ENCODE results near the gene GNG7.
"Not testable (repeated sequence)": the region's sequence is repeated elsewhere in the genome, so short reads cannot be mapped to it uniquely, and the experiment has no call there.

The GNG7 gene

DNA sequence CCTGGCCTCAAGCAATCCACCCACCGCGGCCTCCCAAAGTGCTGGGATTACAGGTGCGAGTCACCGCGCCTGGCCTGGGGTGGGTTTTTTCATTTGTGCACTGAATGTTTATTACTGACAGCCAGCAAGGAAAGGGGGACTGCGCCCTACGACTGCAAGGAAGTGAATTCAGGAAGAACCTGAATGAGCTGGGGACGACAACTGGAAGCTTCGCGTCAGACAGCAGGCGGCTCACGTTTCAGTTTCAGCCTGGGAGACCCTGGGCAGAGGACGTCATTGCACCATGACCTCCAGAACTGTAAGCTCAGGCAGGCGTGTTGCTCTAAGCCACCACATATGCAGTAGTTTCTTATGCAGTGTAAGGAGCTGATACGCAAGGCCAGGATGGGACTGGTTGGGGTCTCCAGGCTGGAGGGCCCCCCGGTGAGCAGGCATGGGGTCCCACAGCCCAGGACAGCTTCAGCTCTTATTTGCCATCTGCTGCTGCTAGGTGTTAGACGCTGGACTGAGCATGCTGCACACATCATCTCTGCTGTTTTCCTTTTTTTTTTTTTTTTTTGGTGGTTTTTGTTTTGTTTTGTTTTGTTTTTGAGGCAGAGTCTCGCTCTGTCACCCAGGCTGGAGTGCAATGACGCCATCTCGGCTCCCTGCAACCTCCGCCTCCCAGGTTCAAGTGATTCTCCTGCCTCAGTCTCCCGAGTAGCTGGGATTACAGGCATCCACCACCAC lies 160.0 kb downstream of the GNG7 start:
- no peak for DNase-seq (ENCODE audit: low read depth in 4 of 4, low spot score in 1 of 4)

DNA sequence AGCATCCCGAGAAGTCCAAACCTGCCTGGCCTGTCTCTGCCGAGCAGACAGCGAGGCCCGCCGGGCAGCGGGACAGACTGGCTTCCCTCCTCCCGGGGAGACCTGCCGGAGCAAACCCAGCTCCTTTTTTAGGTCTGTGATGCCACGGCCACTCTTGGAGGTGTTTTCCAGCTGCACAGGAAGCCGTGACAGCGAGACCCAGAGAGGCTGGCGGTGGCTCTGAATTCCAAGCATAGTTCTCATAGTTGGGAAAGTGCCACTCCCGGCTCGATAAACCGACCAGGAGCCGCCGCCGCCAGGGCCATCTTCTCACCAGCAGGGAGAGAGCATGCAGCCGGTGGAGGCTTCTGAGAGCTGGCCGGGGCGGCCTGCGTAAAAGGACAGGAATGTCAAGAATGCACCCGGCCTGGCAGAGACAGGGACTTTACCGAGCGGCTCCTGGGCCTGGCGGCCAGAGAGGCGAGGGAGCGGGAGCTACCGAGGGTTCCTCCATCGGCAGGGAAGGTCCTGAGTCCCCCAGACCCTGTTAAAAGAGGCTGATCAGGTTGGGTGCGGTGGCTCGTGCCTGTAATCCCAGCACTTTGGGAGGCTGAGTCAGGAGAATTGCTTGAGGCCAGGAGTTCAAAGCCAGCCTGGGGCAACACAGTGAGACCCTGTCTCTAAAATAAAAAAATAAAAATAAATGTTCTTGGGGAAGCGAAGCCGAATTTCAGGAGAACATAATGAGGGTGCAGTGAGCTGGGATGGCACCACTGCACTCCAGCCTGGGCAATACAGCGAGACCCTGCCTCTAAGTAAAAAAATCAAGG lies 161.6 kb downstream of the GNG7 start:
- DNase-seq (ENCODE audit: low read depth in 4 of 4, low spot score in 1 of 4): no peak

DNA sequence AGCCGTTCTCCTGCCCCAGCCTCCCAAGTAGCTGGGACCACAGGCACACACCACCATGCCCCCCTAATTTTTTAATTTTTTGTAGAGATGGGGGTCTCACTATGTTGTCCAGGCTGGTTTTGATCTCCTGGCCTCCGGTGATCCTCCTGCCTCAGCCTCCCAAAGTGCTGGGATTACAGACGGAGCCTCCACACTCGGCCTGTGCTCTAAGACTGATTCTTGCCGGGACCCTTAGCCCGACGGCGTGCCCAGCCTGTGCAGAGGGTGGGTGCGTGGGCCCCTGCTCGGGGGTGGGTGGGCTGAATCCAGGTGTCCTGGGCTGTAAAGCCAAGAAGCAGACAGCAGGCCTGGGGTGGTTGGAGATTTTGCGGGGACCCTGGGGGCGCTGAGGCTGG lies 162.2 kb downstream of the GNG7 start:
- DNase-seq (ENCODE audit: low read depth in 4 of 4, low spot score in 1 of 4): no peak

DNA sequence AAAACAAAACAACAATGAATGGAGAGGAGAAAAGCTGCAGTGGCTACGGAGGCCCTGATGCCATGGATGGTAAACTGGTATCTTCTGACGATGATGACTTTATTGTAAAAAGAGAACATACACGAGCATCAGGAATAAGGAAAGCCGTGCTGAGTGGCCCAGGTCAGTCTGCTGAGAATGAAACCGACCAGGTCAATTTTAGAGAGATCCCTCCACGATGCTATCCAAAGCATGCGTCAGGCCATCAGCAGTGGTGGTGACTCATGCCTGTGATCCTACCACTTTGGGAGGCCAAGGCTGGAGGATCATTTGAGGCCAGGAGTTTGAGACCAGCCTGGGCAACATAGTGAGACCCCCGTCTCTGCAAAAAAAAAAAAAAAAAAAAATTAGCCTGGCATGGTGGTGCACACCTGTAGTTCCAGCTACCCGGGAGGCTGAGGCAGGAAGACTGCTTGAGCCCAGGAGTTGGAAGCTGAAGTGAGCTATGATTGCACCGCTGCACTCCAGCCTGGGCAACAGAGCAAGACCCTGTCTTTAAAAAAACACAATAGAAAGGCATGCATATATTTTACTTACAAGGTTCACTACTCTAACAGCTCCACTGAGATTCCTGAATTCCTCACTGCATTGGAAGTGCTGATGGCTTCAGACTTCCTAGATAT lies 164.3 kb downstream of the GNG7 start:
- DNase-seq (ENCODE audit: low read depth in 4 of 4, low spot score in 1 of 4): no peak

- not testable (repeated sequence) for DNase-seq (ENCODE audit: low read depth in 4 of 4, low spot score in 1 of 4)
Observed at GRCh38 chr19:2537584-2537983, 164.9 kb downstream of the GNG7 start.

DNA sequence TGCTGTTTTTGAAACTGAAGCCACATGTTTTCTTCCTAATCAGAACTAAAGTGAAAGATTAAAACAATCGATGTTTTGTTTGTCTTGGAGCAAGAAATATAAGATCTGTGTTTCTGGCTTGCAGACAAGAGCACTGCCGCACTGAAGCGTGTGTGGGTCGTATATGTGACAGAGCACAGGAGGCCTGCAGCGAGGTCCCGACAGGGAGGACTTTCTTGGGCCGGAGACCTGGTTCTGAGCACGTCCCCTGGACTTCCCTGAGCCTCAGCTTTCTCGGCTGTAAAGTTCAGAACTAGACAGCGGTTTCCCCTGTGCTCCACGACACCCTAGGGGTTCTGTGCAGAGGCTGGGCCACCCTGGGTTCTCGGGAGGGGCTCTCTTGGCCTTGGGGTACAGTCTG lies 166.0 kb downstream of the GNG7 start:
- no peak for DNase-seq (ENCODE audit: low read depth in 4 of 4, low spot score in 1 of 4)

DNA sequence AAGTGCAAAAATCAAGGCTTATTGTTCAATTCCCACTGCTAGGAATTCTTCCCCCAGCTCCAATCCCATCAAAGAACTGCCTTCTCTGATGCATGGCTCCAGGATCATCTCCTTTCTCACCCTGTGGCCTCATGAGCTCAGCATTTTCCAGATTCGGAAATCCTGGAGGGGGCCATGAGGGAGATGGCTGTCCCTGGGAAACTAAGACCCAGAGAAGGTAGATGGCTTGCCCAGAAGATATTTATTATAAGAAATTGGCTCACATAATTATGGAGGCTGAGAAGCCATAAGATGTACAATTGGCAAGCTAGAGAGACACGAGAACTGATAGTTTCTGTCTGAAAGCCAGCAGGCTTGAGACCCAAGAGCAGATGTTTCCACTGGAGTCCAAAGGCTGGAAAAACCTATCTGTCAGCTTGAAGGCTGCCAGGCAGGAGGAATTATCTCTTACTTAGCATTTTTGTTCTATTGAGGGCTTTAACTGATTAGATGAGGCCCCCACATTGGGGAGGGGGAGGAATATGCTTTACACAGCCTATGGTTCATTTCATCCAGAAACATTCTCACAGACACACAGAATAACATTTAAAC lies 168.0 kb downstream of the GNG7 start:
- no peak for DNase-seq (ENCODE audit: low read depth in 4 of 4, low spot score in 1 of 4)

GRCh38 chr19:2533686-2534422 lies 168.6 kb downstream of the GNG7 start:
- no peak for DNase-seq (ENCODE audit: low read depth in 4 of 4, low spot score in 1 of 4)

DNA sequence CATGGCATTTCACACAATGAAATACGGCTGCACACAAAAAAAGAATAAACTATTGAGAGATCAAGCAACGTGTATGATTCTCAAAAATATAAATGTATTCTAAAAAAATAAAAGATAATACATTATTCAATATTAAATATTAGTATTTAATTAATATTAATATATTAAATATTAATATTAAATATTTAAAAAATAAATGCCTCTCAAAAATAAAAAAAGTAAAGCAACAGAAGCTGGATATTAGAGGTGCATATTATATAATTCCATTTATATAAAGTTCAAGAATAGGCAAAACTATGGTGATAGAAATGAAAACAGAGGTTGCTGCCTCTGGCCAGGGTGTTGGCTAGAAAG lies 169.4 kb downstream of the GNG7 start:
- no peak for DNase-seq (ENCODE audit: low read depth in 4 of 4, low spot score in 1 of 4)

DNA sequence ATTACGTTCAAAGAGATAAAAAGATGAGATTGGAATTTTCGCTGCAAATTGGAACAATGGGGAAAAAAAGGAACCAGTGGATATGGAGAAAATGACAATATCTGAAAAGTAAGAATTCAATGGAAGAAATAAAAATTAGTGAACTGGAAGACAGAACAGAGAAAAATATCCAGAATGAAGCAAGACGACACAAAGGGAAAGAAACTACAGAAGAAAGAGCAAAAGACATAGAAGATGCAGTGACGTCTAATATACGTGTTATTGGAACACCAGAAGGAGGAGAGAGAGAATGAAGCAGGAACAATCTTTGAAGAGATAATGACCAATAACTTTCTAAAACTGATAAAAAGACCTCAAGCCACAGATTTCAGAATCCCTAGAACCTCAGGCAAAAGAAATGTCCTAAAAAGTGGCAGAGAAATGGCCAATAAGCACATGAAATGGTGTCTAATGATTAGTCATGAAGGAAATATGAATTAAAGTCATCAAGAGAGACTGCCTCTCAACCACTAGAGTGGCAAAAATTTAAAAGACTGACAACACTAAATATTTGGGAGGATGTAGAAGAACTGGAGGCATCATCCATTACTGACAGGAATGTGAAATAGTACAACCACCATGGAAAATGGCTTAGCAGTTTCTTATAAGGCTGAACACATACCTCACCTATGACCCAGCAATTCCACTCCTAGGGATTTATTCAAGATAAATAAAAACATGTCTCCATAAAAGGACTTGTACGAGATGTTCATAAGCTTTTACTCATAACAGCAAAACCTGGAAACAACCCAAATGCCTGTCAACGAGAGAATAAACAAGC lies 170.0 kb downstream of the GNG7 start:
- no peak for DNase-seq (ENCODE audit: low read depth in 4 of 4, low spot score in 1 of 4)

GRCh38 chr19:2529942-2530341 lies 172.6 kb downstream of the GNG7 start:
- DNase-seq (ENCODE audit: low read depth in 4 of 4, low spot score in 1 of 4): not testable (repeated sequence)

DNA sequence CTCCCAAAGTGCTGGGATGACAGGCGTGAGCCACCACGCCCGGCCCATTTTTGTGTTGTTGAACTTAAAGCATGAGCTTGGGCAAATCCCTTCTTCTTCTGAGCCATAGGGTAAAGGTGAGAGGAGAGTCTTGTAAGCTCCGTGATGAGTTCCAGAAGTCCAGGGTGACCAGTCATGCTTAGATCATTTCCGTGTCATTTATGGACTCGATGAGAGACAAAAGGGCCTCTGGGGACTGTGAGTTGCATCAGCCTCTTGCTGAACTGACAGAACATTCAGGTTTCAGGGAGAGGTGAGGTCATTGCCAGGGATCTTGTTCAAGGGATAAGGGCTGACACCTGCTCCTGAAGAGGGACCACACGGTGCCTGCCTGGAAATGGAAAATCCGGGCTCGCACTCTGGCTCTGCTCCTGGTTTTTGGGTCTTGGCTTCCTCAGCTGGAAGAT lies 173.0 kb downstream of the GNG7 start:
- no peak for DNase-seq (ENCODE audit: low read depth in 4 of 4, low spot score in 1 of 4)

- DNase-seq (ENCODE audit: low read depth in 4 of 4, low spot score in 1 of 4): no peak
Observed at GRCh38 chr19:2528675-2529101, 173.8 kb downstream of the GNG7 start.

- no peak for DNase-seq (ENCODE audit: low read depth in 4 of 4, low spot score in 1 of 4)
Observed at GRCh38 chr19:2527686-2528085, 174.8 kb downstream of the GNG7 start.

GRCh38 chr19:2527171-2527570 lies 175.3 kb downstream of the GNG7 start:
- DNase-seq (ENCODE audit: low read depth in 4 of 4, low spot score in 1 of 4): no peak

DNA sequence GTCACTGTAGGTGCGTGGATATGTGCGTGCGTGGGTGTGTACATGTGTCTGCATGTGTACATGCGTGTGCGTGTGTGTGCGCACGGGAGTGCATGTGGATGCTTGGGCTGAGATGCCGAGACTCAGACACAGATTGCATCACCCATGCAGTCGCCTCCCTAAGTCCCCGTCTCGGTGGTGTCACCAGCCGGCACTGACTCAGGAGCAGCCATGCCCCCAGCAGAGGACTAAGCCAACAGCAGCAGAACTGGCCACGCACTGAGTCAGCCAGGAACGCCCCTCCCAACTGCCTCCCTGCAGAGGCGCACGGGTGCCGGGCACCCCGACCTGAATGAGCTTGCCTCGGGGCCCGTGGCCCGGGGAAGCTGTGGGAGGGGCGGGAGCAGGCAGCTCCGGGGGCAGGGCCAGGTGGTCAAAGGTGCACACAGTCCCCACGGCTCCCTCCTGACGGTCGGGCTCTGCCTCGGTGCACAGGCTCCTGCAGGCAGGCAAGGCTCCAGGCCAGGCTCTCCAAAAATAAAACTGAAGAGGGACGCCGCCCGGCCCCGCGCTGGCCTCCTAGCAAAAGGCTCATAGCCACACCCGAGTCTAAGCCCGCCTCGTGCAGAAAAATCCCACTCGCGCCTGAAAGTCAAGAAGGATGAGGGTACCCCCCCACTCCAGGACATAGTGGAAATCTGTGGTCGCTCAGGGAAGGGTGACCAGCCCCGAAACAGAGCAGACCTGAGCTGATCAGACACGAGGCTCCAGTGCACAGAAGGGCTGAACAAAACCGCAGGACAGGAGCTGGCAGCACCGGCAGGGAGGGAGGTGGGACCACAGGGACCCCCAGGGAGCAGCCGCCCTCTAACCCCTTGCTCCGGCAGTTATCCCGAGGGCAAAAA lies 177.4 kb downstream of the GNG7 start:
- DNase-seq (ENCODE audit: low read depth in 4 of 4, low spot score in 1 of 4): no peak

DNA sequence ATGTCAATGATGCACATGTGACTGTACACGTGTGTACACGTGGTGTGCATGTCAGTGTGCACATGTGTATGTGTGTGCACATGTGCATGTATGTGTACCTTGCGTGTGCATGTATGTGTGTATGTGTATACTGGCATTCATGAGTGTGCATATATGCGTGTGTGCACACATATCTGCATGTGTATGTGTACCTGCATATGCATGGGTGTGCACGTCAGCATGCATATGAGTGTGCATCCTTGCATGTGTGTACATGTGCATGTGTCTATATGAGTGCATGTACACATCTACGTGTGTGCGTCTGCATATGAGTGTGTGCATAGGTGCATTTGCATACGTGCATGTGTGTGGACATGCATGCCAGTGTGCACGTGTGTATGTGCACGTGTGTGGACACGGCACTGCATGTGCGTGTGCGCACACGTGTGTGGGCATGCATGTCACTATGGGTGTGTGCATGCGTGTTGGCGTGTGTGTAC lies 178.1 kb downstream of the GNG7 start:
- DNase-seq (ENCODE audit: low read depth in 4 of 4, low spot score in 1 of 4): no peak

GRCh38 chr19:2523630-2524311 lies 178.7 kb downstream of the GNG7 start:
- no peak for DNase-seq (ENCODE audit: low read depth in 4 of 4, low spot score in 1 of 4)

Data from stimulated activated CD4-positive, alpha-beta T cell treated with anti-CD3 and anti-CD28 coated beads, Interleukin-1b, Interleukin-23, amount 100 ng/mL, for 24 hours (primary cell).